GM19023 (cell line): Measurements from ENCODE around the gene FMR1.

ENCODE experiments used
- ATAC-seq: cut with Tn5 transposase; IDR thresholded peaks from one replicate; pipeline ENCODE4 v1.9.1; 2021; ENCODE audit warnings: mild to moderate bottlenecking, moderate library complexity; ENCODE audit not compliant: unreplicated experiment

FMR1 gene

GRCh38 chrX:147911192-147912022, at the start of gene FMR1:
Gene FMR1, plus strand, starts transcription at chrX:147911919. Its CDS starts 261 bp downstream, at chrX:147912180.
- peak; percentile 85 for ATAC-seq

- ATAC-seq = peak; percentile 96
Measured at GRCh38 chrX:147875866-147876596, 35.7 kb upstream of the FMR1 start.

DNA sequence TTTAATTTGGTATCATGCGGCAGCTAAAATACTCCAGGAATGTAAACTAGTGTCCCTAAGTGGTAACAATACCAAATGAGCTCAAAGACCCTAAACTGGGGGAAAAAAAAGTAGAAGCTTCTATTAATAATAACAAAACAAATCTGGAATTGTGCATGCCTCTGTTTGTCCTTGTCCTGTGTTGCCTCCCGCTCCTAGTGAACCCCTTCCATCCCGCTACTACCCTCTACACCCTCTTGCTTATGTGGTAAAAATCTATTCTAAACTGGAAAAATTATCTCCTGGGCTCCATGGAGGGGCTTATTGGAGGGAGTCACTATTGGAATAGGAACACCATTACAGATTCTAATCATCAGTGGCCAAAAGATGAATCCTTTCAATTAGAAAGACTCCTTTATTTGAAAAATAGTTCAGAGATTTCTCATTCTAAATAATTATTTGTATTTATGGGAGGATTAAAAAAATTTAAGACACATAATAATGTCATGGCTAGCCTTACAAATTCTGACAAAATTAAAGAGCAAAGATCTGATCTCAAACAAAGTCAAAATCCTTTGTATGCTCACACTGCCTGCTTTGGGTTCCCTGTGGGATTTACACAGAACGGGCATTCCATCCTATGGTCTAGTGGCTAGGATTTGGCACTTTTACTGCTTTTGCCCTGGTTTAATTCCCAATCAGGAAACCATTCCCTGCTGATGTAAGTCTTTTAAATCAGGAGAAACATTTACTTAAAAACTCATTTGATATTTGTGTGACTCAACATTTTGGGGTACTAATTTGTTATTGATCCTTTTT, 34.7 kb upstream of the FMR1 start:
- no peak for ATAC-seq

DNA sequence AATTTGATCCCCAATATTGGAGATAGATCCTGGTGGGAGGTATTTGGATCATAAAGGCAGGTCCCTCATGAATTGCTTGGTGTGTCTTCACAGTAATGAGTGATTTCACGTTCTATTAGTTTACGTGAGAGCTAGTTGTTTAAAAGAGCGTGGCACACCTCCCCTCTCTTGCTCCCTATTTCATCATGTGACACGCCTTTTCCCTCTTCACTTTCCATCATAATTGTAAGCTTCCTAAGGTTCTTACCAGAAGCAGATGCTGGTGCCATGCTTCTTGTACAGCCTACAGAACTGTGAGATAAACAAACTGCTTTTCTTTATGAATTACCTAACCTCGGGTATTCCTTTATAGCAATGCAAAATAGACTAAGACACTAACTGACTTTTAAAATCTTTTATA, 34.0 kb upstream of the FMR1 start:
- ATAC-seq = no peak

- no peak for ATAC-seq
Measured at GRCh38 chrX:147884958-147885357, 26.8 kb upstream of the FMR1 start.

- ATAC-seq = no peak
Measured at GRCh38 chrX:147890756-147891155, 21.0 kb upstream of the FMR1 start.

DNA sequence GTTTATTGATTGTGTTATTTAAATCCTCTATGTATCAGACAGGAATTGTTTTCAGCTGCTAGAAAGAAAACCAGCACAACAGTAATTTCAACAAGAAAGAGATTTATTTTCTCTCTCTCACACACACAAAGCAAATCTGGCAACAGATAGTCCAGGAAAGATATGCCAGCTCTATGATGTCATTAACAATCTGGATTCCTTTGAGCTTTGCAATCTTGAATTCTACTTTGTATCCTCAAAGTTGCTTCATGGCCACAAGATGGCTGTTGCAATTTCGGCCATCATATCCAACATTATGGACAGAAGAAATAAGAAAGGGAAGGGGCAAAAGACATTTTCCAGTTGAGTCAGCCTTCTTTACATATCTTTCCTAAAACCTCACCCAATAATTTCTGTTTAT, 19.8 kb upstream of the FMR1 start:
- no peak for ATAC-seq

- no peak for ATAC-seq
Measured at GRCh38 chrX:147893741-147894140, 18.0 kb upstream of the FMR1 start.

GRCh38 chrX:147894366-147894963, 17.3 kb upstream of the FMR1 start:
- ATAC-seq = no peak

DNA sequence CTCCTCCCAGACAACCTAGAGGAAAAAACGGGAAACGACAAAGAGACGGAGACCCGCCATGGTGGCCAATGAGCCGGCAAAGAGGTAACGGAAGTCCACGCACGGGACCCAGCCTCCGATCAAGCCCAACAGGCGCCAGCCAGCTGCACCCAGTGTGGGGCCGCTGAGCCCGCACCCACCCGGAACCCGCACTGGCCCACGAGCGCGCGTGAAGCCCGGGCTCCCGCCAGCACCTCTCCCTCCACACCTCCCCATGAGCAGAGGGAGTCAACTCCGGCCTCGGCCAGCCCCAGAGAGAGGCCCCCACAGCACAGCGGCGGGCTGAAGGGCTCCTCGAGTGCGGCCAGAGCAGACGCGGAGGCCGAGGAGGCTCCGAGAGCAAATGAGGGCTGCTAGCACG, 14.6 kb upstream of the FMR1 start:
- ATAC-seq = no peak

GRCh38 chrX:147898951-147899350, 12.8 kb upstream of the FMR1 start:
- no peak for ATAC-seq

GRCh38 chrX:147899379-147900114, 12.2 kb upstream of the FMR1 start:
- peak; percentile 76 for ATAC-seq

GRCh38 chrX:147900349-147900748, 11.4 kb upstream of the FMR1 start:
- ATAC-seq = no peak

- no peak for ATAC-seq
Measured at GRCh38 chrX:147901461-147902126, 10.1 kb upstream of the FMR1 start.

DNA sequence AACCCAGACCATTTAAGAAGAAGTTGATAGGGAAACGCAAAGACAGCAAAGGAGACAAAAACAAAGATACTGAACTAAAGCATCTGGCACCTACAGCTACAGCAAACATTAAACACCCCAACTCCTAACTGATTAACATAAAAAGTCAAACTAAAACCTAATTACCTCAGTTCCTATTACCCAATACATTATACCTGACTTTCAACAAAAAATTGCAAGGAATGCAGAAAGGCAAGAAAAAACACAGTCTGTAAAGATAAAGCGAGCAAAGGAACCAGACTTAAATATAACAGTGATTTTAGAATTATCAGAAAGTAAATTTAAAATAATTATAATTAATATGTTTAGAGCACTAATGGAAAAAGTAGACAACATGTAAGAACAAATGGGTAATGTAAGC, 9.4 kb upstream of the FMR1 start:
- ATAC-seq = no peak

DNA sequence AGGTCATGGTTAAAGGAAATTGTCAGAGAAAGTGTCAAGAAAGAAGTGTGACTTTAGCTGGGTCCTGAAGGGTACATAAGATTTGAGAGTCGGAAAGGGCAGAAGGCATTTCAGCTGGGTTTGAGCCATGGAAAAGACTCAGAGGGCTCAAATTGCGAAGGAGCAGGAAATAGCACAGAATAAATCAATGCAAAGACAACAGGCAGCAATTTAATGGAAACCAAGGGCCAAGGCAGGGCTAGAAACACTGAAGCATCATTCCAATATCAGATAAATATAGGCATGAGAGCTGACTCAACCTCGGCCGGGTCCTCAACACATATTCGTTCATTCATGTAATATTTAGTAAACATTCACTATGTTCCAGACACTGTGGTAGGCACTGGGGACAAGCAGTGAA, 3.6 kb upstream of the FMR1 start:
- no peak for ATAC-seq

DNA sequence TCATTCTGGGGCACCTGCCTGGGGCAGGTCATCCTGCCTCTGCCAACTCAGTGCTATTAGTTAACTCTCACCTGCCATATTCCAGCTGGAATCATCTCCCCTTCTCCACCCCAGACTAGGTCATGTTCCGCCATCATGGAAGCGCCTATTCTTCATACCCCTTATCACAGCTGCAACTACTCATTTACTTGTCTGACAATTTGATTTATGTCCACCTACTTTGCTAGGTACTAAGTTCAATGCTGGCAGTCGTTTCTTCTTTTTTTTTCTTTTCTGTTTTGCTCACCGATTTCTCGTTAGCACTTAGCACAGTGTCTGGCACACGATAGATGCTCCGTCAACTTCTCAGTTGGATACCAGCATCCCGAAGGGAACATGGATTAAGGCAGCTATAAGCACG, 1.1 kb upstream of the FMR1 start:
- no peak for ATAC-seq

- ATAC-seq = peak; percentile 31
Measured at GRCh38 chrX:147912093-147912801, 528 bp downstream of the FMR1 start.

DNA sequence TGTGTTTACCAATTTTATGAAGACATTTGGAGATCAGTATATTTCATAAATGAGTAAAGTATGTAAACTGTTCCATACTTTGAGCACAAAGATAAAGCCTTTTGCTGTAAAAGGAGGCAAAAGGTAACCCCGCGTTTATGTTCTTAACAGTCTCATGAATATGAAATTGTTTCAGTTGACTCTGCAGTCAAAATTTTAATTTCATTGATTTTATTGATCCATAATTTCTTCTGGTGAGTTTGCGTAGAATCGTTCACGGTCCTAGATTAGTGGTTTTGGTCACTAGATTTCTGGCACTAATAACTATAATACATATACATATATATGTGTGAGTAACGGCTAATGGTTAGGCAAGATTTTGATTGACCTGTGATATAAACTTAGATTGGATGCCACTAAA, 1.9 kb downstream of the FMR1 start:
- no peak for ATAC-seq
